Breast epithelium (tissue), 3 donors: Measurements from ENCODE around the gene ASCC3.

ENCODE experiments used
- POLR2AphosphoS5 ChIP-seq, 3 donors: sonication (generic); formaldehyde crosslinking; IDR thresholded peaks; one replicate each; pipeline ENCODE4 v1.6.1; 2017; ENCODE audit warnings: antibody characterized with exemption in 3 of 3
- TF ChIP-seq, protein P1 (sequence below), 3 donors: fragments of 450-650 bp; IDR thresholded peaks; one replicate each; pipeline ENCODE4 v1.5.1; 2016 to 2017; ENCODE audit warnings: antibody characterized with exemption in 3 of 3, mild to moderate bottlenecking in 3 of 3, moderate library complexity in 3 of 3

DNA sequence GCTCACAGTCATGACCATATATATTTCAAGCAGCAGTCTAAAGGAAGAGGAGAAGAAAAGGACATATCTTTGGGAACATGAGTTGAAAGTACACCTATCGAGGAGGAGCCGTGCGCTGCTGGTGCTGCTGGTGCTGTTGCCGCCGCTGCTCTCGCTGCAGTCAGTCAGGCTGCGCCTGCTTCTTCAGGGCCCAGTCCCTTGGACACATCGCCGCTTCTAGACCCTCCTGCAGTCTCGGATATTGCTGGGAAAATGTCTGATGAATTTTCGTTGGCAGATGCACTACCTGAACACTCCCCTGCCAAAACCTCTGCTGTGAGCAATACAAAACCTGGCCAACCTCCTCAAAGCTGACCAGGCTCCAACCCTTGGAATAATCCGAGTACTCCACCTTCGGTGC, 8.2 kb upstream of the ASCC3 start:
- TF ChIP-seq, protein P1, sequence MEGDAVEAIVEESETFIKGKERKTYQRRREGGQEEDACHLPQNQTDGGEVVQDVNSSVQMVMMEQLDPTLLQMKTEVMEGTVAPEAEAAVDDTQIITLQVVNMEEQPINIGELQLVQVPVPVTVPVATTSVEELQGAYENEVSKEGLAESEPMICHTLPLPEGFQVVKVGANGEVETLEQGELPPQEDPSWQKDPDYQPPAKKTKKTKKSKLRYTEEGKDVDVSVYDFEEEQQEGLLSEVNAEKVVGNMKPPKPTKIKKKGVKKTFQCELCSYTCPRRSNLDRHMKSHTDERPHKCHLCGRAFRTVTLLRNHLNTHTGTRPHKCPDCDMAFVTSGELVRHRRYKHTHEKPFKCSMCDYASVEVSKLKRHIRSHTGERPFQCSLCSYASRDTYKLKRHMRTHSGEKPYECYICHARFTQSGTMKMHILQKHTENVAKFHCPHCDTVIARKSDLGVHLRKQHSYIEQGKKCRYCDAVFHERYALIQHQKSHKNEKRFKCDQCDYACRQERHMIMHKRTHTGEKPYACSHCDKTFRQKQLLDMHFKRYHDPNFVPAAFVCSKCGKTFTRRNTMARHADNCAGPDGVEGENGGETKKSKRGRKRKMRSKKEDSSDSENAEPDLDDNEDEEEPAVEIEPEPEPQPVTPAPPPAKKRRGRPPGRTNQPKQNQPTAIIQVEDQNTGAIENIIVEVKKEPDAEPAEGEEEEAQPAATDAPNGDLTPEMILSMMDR (IDR thresholded peaks at IDR 0.05), result no peak
- TF ChIP-seq POLR2AphosphoS5 (IDR thresholded peaks at IDR 0.05), result no peak
